ENCODE results near the gene PLAU.

GRCh38 chr10:73965890-73966768 is 55.2 kb downstream of the PLAU start:
- TF ChIP-seq CTCF (IDR thresholded peaks at IDR 0.05) (no peak), EZH2 (IDR thresholded peaks at IDR 0.05) (no peak)
